ENCODE data around the gene SLC9A9.

Gene SLC9A9

GRCh38 chr3:143843587-143843986 is 4.7 kb downstream of the SLC9A9 start:
- DNase-seq (ENCODE audit: low read depth in 2 of 2), result no peak

- DNase-seq (ENCODE audit: low read depth in 2 of 2), result no peak
Measured at GRCh38 chr3:143840636-143841035, 7.6 kb downstream of the SLC9A9 start.

- DNase-seq (ENCODE audit: low read depth in 2 of 2), result no peak
Measured at GRCh38 chr3:143839980-143840379, 8.3 kb downstream of the SLC9A9 start.

- DNase-seq (ENCODE audit: low read depth in 2 of 2), result peak in 1 of 2 experiments; percentile 8
Measured at GRCh38 chr3:143837076-143837475, 11.2 kb downstream of the SLC9A9 start.

- DNase-seq (ENCODE audit: low read depth in 2 of 2), result no peak
Measured at GRCh38 chr3:143835312-143835711, 13.0 kb downstream of the SLC9A9 start.

- DNase-seq (ENCODE audit: low read depth in 2 of 2), result no peak
Measured at GRCh38 chr3:143832433-143832832, 15.8 kb downstream of the SLC9A9 start.

- no peak for DNase-seq (ENCODE audit: low read depth in 2 of 2)
Measured at GRCh38 chr3:143831994-143832393, 16.3 kb downstream of the SLC9A9 start.

GRCh38 chr3:143831208-143831607 is 17.1 kb downstream of the SLC9A9 start:
- DNase-seq (ENCODE audit: low read depth in 2 of 2), result peak; percentile 22 to 29

GRCh38 chr3:143830786-143831185 is 17.5 kb downstream of the SLC9A9 start:
- no peak for DNase-seq (ENCODE audit: low read depth in 2 of 2)

- no peak for DNase-seq (ENCODE audit: low read depth in 2 of 2)
Measured at GRCh38 chr3:143830063-143830462, 18.2 kb downstream of the SLC9A9 start.

- no peak for DNase-seq (ENCODE audit: low read depth in 2 of 2)
Measured at GRCh38 chr3:143827425-143827824, 20.8 kb downstream of the SLC9A9 start.

- no peak for DNase-seq (ENCODE audit: low read depth in 2 of 2)
Measured at GRCh38 chr3:143826296-143826695, 22.0 kb downstream of the SLC9A9 start.

GRCh38 chr3:143825513-143825912 is 22.8 kb downstream of the SLC9A9 start:
- no peak for DNase-seq (ENCODE audit: low read depth in 2 of 2)

- peak; percentile 16 for DNase-seq (ENCODE audit: low read depth in 2 of 2)
Measured at GRCh38 chr3:143824735-143825385, 23.4 kb downstream of the SLC9A9 start.

GRCh38 chr3:143822798-143823197 is 25.5 kb downstream of the SLC9A9 start:
- DNase-seq (ENCODE audit: low read depth in 2 of 2), result no peak

- no peak for DNase-seq (ENCODE audit: low read depth in 2 of 2)
Measured at GRCh38 chr3:143822374-143822773, 25.9 kb downstream of the SLC9A9 start.

- no peak for DNase-seq (ENCODE audit: low read depth in 2 of 2)
Measured at GRCh38 chr3:143821862-143822261, 26.4 kb downstream of the SLC9A9 start.

- DNase-seq (ENCODE audit: low read depth in 2 of 2), result no peak
Measured at GRCh38 chr3:143820466-143821221, 27.6 kb downstream of the SLC9A9 start.

- no peak for DNase-seq (ENCODE audit: low read depth in 2 of 2)
Measured at GRCh38 chr3:143819890-143820289, 28.4 kb downstream of the SLC9A9 start.

GRCh38 chr3:143814443-143814889 is 33.8 kb downstream of the SLC9A9 start:
- DNase-seq (ENCODE audit: low read depth in 2 of 2), result no peak

- DNase-seq (ENCODE audit: low read depth in 2 of 2), result no peak
Measured at GRCh38 chr3:143812481-143812880, 35.8 kb downstream of the SLC9A9 start.

- no peak for DNase-seq (ENCODE audit: low read depth in 2 of 2)
Measured at GRCh38 chr3:143811602-143812001, 36.7 kb downstream of the SLC9A9 start.

GRCh38 chr3:143810953-143811265 is 37.4 kb downstream of the SLC9A9 start:
- DNase-seq (ENCODE audit: low read depth in 2 of 2), result no peak

Data from fibroblast of skin of left quadriceps (primary cell).